ENCODE measurements around the gene P3R3URF. TPM values are rescaled to one million over a fixed set of nuclear protein-coding genes. Genes with fewer than 3 reads are reported as not detected.

The P3R3URF gene
- total and polyA plus RNA-seq, 9 of the 15 experiments (the other 6 are each of a cell fraction or from before 2014, with no cell fraction given) = not detected

DNA sequence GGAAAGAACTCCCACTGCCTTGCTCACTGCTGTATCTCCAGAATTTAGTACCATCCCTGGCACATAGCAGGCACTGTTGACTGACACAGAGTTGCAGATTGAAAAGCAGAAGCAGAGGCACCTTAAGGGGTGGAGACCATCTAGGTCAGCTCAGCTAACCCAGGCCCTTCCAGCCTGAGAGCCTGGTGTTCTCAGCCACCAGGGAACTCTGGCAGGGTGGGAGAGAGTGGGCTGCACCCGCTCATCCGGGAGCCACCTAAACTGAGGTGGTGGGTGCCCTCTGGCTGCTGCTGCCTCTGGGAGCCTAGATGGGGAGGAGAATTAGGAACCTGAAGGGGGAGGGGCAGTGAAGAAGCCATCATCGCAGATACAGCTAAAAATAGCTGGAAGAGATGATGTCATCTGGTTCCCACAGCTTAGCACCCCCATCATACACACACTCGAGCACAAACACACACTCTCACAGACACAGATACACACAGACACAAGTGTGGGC lies 2.9 kb downstream of the P3R3URF start (continued):
- TF ChIP-seq, protein P1, sequence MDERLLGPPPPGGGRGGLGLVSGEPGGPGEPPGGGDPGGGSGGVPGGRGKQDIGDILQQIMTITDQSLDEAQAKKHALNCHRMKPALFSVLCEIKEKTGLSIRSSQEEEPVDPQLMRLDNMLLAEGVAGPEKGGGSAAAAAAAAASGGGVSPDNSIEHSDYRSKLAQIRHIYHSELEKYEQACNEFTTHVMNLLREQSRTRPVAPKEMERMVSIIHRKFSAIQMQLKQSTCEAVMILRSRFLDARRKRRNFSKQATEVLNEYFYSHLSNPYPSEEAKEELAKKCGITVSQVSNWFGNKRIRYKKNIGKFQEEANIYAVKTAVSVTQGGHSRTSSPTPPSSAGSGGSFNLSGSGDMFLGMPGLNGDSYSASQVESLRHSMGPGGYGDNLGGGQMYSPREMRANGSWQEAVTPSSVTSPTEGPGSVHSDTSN (CRISPR knock-in tag; IDR thresholded peaks at IDR 0.05; ENCODE audit: low read depth) = no peak
- TF ChIP-seq, protein P1 (tag; conservative IDR thresholded peaks at IDR 0.05; ENCODE audit: low read depth) = no peak
- no peak for TF ChIP-seq GTF2A2 (tag; IDR thresholded peaks at IDR 0.05)
- no peak for TF ChIP-seq MYNN (IDR thresholded peaks at IDR 0.05)
- TF ChIP-seq MYNN (CRISPR knock-in tag; IDR thresholded peaks at IDR 0.05) = no peak
- TF ChIP-seq SMARCA4 (IDR thresholded peaks at IDR 0.05) = peak; percentile 44; the same call in 1 of the 2 replicates
- TF ChIP-seq ZBTB17 (CRISPR knock-in tag; IDR thresholded peaks at IDR 0.05) = no peak
- TF ChIP-seq, protein P2, sequence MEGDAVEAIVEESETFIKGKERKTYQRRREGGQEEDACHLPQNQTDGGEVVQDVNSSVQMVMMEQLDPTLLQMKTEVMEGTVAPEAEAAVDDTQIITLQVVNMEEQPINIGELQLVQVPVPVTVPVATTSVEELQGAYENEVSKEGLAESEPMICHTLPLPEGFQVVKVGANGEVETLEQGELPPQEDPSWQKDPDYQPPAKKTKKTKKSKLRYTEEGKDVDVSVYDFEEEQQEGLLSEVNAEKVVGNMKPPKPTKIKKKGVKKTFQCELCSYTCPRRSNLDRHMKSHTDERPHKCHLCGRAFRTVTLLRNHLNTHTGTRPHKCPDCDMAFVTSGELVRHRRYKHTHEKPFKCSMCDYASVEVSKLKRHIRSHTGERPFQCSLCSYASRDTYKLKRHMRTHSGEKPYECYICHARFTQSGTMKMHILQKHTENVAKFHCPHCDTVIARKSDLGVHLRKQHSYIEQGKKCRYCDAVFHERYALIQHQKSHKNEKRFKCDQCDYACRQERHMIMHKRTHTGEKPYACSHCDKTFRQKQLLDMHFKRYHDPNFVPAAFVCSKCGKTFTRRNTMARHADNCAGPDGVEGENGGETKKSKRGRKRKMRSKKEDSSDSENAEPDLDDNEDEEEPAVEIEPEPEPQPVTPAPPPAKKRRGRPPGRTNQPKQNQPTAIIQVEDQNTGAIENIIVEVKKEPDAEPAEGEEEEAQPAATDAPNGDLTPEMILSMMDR (IDR thresholded peaks at IDR 0.05 in 2 of 3, conservative IDR thresholded peaks at IDR 0.05 in 1 of 3; ENCODE audit: insufficient read depth in 2 of 3, low read depth in 1 of 3, low read length in 3 of 3) = peak in 2 of 3 experiments; percentile 25 to 37; a peak in 2 of 6 replicates
- no peak for TF ChIP-seq ZBTB8A (IDR thresholded peaks at IDR 0.05; ENCODE audit: partially characterized antibody)
- TF ChIP-seq MYC (IDR thresholded peaks at IDR 0.05; ENCODE audit: low read depth, low read length) = no peak
- TF ChIP-seq MYC (CRISPR knock-in tag; IDR thresholded peaks at IDR 0.05; ENCODE audit: borderline replicate concordance, low read depth) = no peak
- TF ChIP-seq ZZZ3 (IDR thresholded peaks at IDR 0.05) = no peak
- no peak for TF ChIP-seq RBM15 (IDR thresholded peaks at IDR 0.05; ENCODE audit: insufficient read depth, low read length)
- TF ChIP-seq, protein P3, sequence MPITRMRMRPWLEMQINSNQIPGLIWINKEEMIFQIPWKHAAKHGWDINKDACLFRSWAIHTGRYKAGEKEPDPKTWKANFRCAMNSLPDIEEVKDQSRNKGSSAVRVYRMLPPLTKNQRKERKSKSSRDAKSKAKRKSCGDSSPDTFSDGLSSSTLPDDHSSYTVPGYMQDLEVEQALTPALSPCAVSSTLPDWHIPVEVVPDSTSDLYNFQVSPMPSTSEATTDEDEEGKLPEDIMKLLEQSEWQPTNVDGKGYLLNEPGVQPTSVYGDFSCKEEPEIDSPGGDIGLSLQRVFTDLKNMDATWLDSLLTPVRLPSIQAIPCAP (CRISPR knock-in tag; IDR thresholded peaks at IDR 0.05; ENCODE audit: borderline replicate concordance) = no peak
- no peak for TF ChIP-seq ELF4 (CRISPR knock-in tag; IDR thresholded peaks at IDR 0.05)
- no peak for TF ChIP-seq SMAD4 (CRISPR knock-in tag; conservative IDR thresholded peaks at IDR 0.05)
- TF ChIP-seq, protein P4, sequence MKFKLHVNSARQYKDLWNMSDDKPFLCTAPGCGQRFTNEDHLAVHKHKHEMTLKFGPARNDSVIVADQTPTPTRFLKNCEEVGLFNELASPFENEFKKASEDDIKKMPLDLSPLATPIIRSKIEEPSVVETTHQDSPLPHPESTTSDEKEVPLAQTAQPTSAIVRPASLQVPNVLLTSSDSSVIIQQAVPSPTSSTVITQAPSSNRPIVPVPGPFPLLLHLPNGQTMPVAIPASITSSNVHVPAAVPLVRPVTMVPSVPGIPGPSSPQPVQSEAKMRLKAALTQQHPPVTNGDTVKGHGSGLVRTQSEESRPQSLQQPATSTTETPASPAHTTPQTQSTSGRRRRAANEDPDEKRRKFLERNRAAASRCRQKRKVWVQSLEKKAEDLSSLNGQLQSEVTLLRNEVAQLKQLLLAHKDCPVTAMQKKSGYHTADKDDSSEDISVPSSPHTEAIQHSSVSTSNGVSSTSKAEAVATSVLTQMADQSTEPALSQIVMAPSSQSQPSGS (CRISPR knock-in tag; IDR thresholded peaks at IDR 0.05) = peak; percentile 77; the same call in 1 of the 2 replicates
- no peak for TF ChIP-seq MAFG (tag; conservative IDR thresholded peaks at IDR 0.05)
- TF ChIP-seq MXI1 (IDR thresholded peaks at IDR 0.05; ENCODE audit: low read depth, low read length) = no peak
- no peak for TF ChIP-seq KDM4B (IDR thresholded peaks at IDR 0.05; ENCODE audit: borderline replicate concordance in 2 of 2, low read depth in 1 of 2)
- TF ChIP-seq MTA1 (IDR thresholded peaks at IDR 0.05; ENCODE audit: borderline replicate concordance) = peak; percentile 15; the same call in 1 of the 2 replicates
- no peak for TF ChIP-seq POLR2AphosphoS5 (IDR thresholded peaks at IDR 0.05; ENCODE audit: control insufficient read depth, insufficient read depth, low read depth, low read length)
- no peak for TF ChIP-seq CBX5 (IDR thresholded peaks at IDR 0.05; ENCODE audit: borderline replicate concordance, low read depth)
- no peak for TF ChIP-seq NFE2 (IDR thresholded peaks at IDR 0.05; ENCODE audit: low read depth)
- TF ChIP-seq NCOA6 (IDR thresholded peaks at IDR 0.05) = no peak
